ENCODE results near the gene CYP1B1.
"Not testable (repeated sequence)": the region's sequence is repeated elsewhere in the genome, so short reads cannot be mapped to it uniquely, and the experiment has no call there.

The CYP1B1 gene

DNA sequence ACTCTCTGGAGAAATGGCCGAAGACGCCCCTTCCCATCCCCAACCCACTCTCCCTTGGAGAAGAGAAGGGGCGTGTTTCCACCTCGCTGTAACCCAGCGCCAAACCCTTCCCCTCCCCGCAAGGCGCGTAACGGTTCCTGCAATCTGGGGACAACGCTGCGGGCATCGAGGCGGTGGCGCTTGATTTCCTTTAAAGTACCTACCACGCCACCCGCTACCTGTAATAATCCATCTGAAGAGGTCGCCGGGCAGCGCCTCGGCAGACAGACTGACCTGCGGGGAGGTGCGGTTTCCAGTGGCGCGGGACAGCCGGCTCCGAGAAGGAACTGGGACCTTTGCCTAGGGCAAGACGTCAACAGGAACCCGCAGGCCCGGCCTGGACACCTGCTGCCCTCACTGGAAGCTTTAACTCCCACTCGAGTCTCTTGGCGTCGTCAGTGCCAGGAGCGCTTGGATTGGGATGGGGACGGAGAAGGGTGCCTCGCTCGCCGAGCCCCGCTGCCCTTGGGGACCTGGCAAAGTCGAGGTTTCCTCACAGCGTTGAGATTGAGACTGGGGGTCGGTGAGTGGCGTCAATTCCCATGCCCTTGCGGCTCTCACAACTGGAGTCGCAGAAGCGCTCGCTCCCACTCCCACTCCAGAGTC lies at the start of gene CYP1B1:
Gene CYP1B1 (minus strand): TSS at position 645 of the 645 bp plus-strand sequence. CDS start 763 bp downstream, outside the sequence.
- DNase-seq, result no peak

GRCh38 chr2:38125007-38125406 lies 49.1 kb upstream of the CYP1B1 start:
- no peak for DNase-seq

DNA sequence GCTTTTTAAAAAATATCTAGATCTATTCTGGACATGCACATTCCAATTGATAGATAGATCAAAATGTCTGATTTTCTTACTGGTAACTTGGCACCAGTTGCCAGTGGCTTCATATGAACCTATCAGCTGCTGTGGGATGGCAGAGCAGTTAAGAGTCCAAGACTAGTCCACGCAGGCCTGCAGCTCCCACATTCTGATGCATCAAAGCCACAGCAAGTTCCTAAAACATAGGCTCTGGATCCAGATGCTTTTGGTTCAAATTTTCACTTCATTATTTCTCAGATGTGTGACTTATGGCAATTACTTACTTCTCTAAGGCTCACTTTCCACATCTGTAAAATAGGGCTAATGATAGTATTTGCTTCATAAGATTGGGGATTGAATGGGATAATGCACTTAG lies 48.0 kb upstream of the CYP1B1 start:
- no peak for DNase-seq

- DNase-seq, result no peak
Measured at GRCh38 chr2:38122344-38122743, 46.4 kb upstream of the CYP1B1 start.

GRCh38 chr2:38121481-38121880 lies 45.5 kb upstream of the CYP1B1 start:
- no peak for DNase-seq

DNA sequence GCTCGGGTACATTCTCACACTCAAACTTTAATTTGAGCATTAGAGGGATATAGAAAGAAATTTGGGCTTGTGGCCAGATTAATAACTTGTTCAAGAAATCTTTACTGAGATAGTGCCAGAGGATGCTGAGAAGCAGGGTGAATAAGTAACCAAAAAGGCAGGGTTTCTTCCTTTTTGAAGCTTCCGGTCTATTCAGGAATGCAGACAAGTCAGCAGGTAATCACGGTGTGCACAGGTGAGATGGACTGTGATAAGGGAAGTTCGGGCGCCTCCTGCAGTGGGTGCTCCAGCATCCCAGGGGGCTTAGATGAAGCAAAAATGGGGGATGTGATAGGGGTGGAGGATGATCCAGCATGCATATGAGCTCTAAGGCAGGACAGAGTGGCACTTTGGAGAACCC lies 44.9 kb upstream of the CYP1B1 start:
- DNase-seq, result no peak

DNA sequence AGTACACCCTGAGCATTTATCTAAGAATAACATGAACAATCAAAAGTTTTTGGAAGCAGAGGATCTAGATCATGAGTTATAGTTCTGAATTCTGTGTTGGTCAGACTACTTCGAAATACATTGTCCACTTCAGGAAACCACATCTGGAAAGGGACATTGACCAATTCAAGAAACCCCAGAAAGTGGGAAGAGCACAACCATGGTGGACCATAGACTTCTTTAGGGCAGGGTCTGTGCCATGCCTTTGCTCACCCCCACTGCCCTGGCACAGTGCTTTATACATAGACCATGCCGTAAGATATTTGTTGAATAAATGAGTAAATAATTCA lies 44.3 kb upstream of the CYP1B1 start:
- DNase-seq, result no peak

GRCh38 chr2:38116762-38117161 lies 40.8 kb upstream of the CYP1B1 start:
- DNase-seq, result no peak

- no peak for DNase-seq
Measured at GRCh38 chr2:38115216-38116032, 39.5 kb upstream of the CYP1B1 start.

GRCh38 chr2:38113981-38114708 lies 38.2 kb upstream of the CYP1B1 start:
- DNase-seq, result no peak

- DNase-seq, result no peak
Measured at GRCh38 chr2:38113051-38113450, 37.1 kb upstream of the CYP1B1 start.

- DNase-seq, result not testable (repeated sequence)
Measured at GRCh38 chr2:38111350-38111749, 35.4 kb upstream of the CYP1B1 start.

DNA sequence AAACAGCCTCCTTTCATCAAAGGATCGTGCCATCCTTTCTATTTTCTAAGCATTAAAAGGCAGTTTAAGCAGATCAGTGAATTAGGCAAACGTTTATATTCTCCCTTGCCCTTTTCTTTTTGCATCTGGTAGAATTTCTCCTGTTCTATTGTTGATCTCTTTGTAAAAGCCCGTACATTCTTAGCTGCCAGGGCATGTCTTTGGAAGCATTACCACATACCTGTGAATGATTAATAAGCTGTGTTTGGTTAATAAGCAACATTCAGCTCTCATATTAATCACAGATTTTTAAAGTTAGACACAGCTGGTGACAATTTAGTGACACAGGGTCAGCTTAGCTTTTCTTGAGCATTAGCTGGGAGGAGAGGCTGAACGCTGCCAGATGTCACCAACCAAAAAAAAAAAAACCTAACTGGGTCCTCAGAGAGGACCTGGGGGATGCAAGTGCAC lies 33.8 kb upstream of the CYP1B1 start:
- no peak for DNase-seq

- no peak for DNase-seq
Measured at GRCh38 chr2:38108907-38109731, 33.2 kb upstream of the CYP1B1 start.

GRCh38 chr2:38107738-38108410 lies 31.9 kb upstream of the CYP1B1 start:
- DNase-seq, result no peak

GRCh38 chr2:38106405-38107094 lies 30.6 kb upstream of the CYP1B1 start:
- no peak for DNase-seq

DNA sequence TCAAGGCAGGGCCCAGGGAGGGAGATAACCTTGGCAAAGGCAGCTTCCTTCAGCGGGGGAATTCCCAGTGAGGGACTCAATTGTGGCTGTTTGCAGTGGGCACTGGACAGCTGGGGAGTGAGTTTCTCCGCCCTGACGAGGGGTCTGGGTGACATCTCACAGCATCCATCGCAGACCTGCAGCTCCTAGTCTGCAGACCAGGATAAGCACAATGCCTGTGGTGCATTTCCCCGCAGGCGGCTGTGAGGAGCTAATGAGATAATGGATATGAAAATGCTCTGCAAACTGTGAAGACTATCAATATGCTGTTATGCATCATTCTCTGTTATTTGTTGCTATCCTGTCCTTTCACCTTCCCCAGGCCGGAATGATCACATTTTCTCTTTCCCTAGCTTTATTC lies 30.0 kb upstream of the CYP1B1 start:
- DNase-seq, result no peak

DNA sequence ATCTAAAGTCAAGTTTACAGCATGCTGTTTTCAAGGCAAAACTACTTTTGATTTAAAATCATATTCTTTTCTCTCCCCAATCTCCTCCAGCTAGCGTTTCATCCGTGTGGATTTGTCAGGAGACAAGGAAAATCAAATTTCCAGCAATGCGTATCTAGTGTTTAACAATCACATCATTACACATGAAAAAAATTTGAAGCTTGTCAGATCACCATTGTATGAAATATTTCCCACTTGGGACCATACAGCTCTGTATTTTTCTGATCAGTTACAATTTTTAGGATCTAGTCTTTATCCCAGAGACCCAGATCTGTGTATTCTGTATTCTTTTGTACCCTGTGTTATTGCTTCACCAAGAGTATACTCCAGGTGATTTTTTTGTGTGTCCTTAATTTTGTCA lies 28.6 kb upstream of the CYP1B1 start:
- DNase-seq, result no peak

DNA sequence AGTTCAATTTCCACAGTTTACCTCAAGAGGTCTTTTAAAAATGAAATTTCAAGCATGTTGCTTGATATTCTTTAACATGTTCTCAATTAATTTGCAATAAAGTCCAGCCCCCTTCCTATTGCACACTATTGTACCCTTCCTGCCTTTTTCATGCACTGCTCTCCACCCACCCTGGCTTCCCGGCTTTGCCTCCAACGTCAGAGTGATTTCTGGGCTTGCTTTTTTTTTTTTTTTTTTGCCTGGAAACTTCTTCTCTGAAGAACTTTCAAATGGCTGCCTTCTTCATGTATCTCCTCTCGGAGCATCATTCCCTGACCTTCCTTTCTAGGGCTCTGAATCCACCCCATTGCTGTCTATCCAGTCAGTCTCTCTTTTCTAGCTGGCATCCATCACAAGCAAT lies 24.4 kb upstream of the CYP1B1 start:
- DNase-seq, result no peak

GRCh38 chr2:38099099-38100028 lies 23.4 kb upstream of the CYP1B1 start:
- DNase-seq, result no peak

Measured in cerebellar nuclear complex (tissue), 1 donor.